K562 (cell line): ENCODE data around the gene FAAP24. TPM values are rescaled to one million over a fixed set of nuclear protein-coding genes. Genes with fewer than 3 reads are reported as not detected.
A peak's percentile ranks its signal among the peaks of the same experiment; 100 is the strongest.

Source experiments
- CHD2 ChIP-seq: IDR thresholded peaks from 2 replicates; pipeline ENCODE4 v1.6.1; 2011; ENCODE audit warnings: low read depth, low read length
- DIDO1 ChIP-seq: fragments of 450-650 bp; IDR thresholded peaks from 2 replicates; pipeline ENCODE4 v1.6.1; 2016; ENCODE audit warnings: low read depth, missing biosample characterization, missing genetic modification characterization
- ELF1 ChIP-seq: fragments of 200-800 bp; sonication (Bioruptor generic); IDR thresholded peaks from 2 replicates; pipeline ENCODE4 v1.6.1; 2016; ENCODE audit warnings: missing genetic modification characterization, missing compliant biosample characterization
- FOXJ3 ChIP-seq: sonication (generic); formaldehyde crosslinking; IDR thresholded peaks from 2 replicates; pipeline ENCODE4 v1.4.0; 2020; ENCODE audit warnings: mild to moderate bottlenecking, missing genetic modification reagents
- FOXM1 ChIP-seq, 2 experiments: fragments of 450-650 bp in 1 of 2; sonication (generic) in 1 of 2; formaldehyde crosslinking in 1 of 2; IDR thresholded peaks; 2 replicates each; pipeline versions ENCODE4 v1.6.1 to v1.9.0; 2017 to 2022; ENCODE audit warnings: low read depth in 2 of 2, mild to moderate bottlenecking in 2 of 2, missing genetic modification reagents in 1 of 2, moderate library complexity in 1 of 2
- FUS ChIP-seq: fragments of 200-400 bp; formaldehyde crosslinking; optimal IDR thresholded peaks from 2 replicates; pipeline ENCODE3; 2017; ENCODE audit warnings: low read depth, low read length
- KAT2B ChIP-seq: IDR thresholded peaks from one replicate; pipeline ENCODE4 v1.6.1; 2012; ENCODE audit warnings: low read depth, mild to moderate bottlenecking, control low read depth, inconsistent platforms, low read length, moderate library complexity
- KLF13 ChIP-seq: fragments of 450-650 bp; IDR thresholded peaks from 2 replicates; pipeline ENCODE4 v1.6.1; 2016; ENCODE audit warnings: missing genetic modification characterization, low read depth, mild to moderate bottlenecking, missing compliant biosample characterization, moderate library complexity, borderline replicate concordance
- MCM3 ChIP-seq: fragments of 450-650 bp; IDR thresholded peaks from 2 replicates; pipeline ENCODE4 v1.6.1; 2016
- MGA ChIP-seq: fragments of 450-650 bp; IDR thresholded peaks from 2 replicates; pipeline ENCODE4 v1.6.1; 2016; ENCODE audit warnings: mild to moderate bottlenecking, moderate library complexity
- NFATC3 ChIP-seq: fragments of 450-650 bp; IDR thresholded peaks from 2 replicates; pipeline ENCODE4 v1.6.1; 2017; ENCODE audit warnings: mild to moderate bottlenecking
- SNIP1 ChIP-seq: fragments of 450-650 bp; IDR thresholded peaks from 2 replicates; pipeline ENCODE4 v1.7.1; 2017; ENCODE audit warnings: low read depth, mild to moderate bottlenecking
- SRF ChIP-seq, 2 experiments: fragments of 250-450, 450-650 bp in 1 of 2; sonication (Bioruptor Pico) in 1 of 2; sonication (generic) in 1 of 2; formaldehyde crosslinking; IDR thresholded peaks; 2 replicates each; pipeline versions ENCODE4 v1.5.0 to v1.5.1; 2020 to 2022; ENCODE audit warnings: mild to moderate bottlenecking in 1 of 2, missing genetic modification reagents in 1 of 2
- TAF1 ChIP-seq: IDR thresholded peaks from 2 replicates; pipeline ENCODE4 v1.6.1; 2011; ENCODE audit warnings: mild to moderate bottlenecking, low read length, moderate library complexity; ENCODE audit not compliant: insufficient read depth, control insufficient read depth, severe bottlenecking; ENCODE audit errors: extremely low read depth
- TARDBP ChIP-seq: fragments of 450-650 bp; IDR thresholded peaks from 2 replicates; pipeline ENCODE4 v1.6.1; 2016
- TEAD4 ChIP-seq, 2 experiments: sonication (generic) in 1 of 2; formaldehyde crosslinking in 1 of 2; IDR thresholded peaks; 2 replicates each; pipeline versions ENCODE4 v1.6.1 to v1.8.0; 2012 to 2022; ENCODE audit warnings: borderline replicate concordance in 1 of 2, inconsistent platforms in 1 of 2, low read length in 1 of 2, mild to moderate bottlenecking in 1 of 2, missing genetic modification reagents in 1 of 2
- polyA plus RNA-seq, 8 experiments: library from polyadenylated mRNA; depleted of rRNA in 4 of 8; stranded (reverse) in 5 of 8; unstranded in 3 of 8; fragments of >200 nt; fragmentation: Nextera tagmentation in 2 of 8; fragmentation: Illumina TruSeq in 1 of 8; extraction: Ambion mirVana in 2 of 8; extraction: Trizol in 1 of 8; gene quantifications; 2 replicates each; pipeline versions ENCODE4 v1.2.1 to v1.2.3, GENCODE V29; 2011 to 2014; ENCODE audit warnings: inconsistent platforms in 1 of 8, missing spikeins in 1 of 8
- total RNA-seq, 7 experiments: library from RNA; depleted of rRNA in 6 of 7; stranded (reverse); fragments of >200 nt in 6 of 7; fragmentation: Illumina TruSeq in 2 of 7; extraction: Trizol in 2 of 7; gene quantifications; 2 replicates each; pipeline versions ENCODE4 v1.2.1 to v1.2.3, GENCODE V29; 2011 to 2021; ENCODE audit warnings: low replicate concordance in 1 of 7

The FAAP24 gene
- total and polyA plus RNA-seq, 9 of the 15 experiments (the other 6 are each of a cell fraction or from before 2014, with no cell fraction given): 4.6 to 21.6 (median 8.2) TPM

- TF ChIP-seq ELF1 (tag) (peak; percentile 97), MCM3 (no peak), FUS (no peak), SNIP1 (no peak), MGA (peak; percentile 32; the same call in 1 of the 2 replicates), KAT2B (no peak), KLF13 (tag) (0 out of 2 replicates have a peak, but pooled peaks have one; percentile 16), FOXJ3 (no peak), TARDBP (0 out of 2 replicates have a peak, but pooled peaks have one; percentile 55), SRF (CRISPR knock-in tag; IDR thresholded peaks at IDR 0.05) (peak in 1 of 2 experiments; percentile 75; a peak in 1 of 4 replicates), NFATC3 (no peak), TAF1 (peak; percentile 82), FOXM1 (IDR thresholded peaks at IDR 0.05; ENCODE audit: low read depth) (0 out of 2 replicates have a peak, but pooled peaks have one; percentile 26), FOXM1 (CRISPR knock-in tag; IDR thresholded peaks at IDR 0.05; ENCODE audit: low read depth) (no peak), CHD2 (peak; percentile 88), DIDO1 (tag) (peak; percentile 86), TEAD4 (IDR thresholded peaks at IDR 0.05; ENCODE audit: low read length) (no peak), TEAD4 (CRISPR knock-in tag; IDR thresholded peaks at IDR 0.05; ENCODE audit: borderline replicate concordance) (no peak)
These were observed at the start of gene FAAP24, which contains the start of gene CEP89 (continued) for GRCh38 chr19:32971715-32972540.
